T-helper 2 cell treated with Interferon-gamma antibody and Interleukin-4, amounts not matched to agents 5 μg/mL and 100 μg/mL, for 36 hours (primary cell): ENCODE results near the gene IP6K2.
"Not testable (repeated sequence)": the region's sequence is repeated elsewhere in the genome, so short reads cannot be mapped to it uniquely, and the experiment has no call there.

Source experiments
- DNase-seq: peaks from one replicate; pipeline ENCODE4 v3.0.0; 2021; ENCODE audit warnings: low spot score
- H3K27ac Mint-ChIP-seq: one replicate; pipeline ENCODE4 v1.8.0; 2021; ENCODE audit warnings: mild to moderate bottlenecking, mixed read lengths
- H3K27me3 Mint-ChIP-seq: one replicate; pipeline ENCODE4 v1.8.0; 2021; ENCODE audit warnings: low read depth, mixed read lengths
- H3K36me3 Mint-ChIP-seq: one replicate; pipeline ENCODE4 v1.8.0; 2021; ENCODE audit warnings: low read depth, mixed read lengths
- H3K4me1 Mint-ChIP-seq: one replicate; pipeline ENCODE4 v1.8.0; 2021; ENCODE audit warnings: low read depth, mixed read lengths
- H3K4me3 Mint-ChIP-seq: one replicate; pipeline ENCODE4 v1.8.0; 2022; ENCODE audit warnings: mild to moderate bottlenecking, moderate library complexity, mixed read lengths
- H3K9me3 Mint-ChIP-seq: one replicate; pipeline ENCODE4 v1.8.0; 2021; ENCODE audit warnings: mixed read lengths

The IP6K2 gene, protein sequence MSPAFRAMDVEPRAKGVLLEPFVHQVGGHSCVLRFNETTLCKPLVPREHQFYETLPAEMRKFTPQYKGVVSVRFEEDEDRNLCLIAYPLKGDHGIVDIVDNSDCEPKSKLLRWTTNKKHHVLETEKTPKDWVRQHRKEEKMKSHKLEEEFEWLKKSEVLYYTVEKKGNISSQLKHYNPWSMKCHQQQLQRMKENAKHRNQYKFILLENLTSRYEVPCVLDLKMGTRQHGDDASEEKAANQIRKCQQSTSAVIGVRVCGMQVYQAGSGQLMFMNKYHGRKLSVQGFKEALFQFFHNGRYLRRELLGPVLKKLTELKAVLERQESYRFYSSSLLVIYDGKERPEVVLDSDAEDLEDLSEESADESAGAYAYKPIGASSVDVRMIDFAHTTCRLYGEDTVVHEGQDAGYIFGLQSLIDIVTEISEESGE

DNA sequence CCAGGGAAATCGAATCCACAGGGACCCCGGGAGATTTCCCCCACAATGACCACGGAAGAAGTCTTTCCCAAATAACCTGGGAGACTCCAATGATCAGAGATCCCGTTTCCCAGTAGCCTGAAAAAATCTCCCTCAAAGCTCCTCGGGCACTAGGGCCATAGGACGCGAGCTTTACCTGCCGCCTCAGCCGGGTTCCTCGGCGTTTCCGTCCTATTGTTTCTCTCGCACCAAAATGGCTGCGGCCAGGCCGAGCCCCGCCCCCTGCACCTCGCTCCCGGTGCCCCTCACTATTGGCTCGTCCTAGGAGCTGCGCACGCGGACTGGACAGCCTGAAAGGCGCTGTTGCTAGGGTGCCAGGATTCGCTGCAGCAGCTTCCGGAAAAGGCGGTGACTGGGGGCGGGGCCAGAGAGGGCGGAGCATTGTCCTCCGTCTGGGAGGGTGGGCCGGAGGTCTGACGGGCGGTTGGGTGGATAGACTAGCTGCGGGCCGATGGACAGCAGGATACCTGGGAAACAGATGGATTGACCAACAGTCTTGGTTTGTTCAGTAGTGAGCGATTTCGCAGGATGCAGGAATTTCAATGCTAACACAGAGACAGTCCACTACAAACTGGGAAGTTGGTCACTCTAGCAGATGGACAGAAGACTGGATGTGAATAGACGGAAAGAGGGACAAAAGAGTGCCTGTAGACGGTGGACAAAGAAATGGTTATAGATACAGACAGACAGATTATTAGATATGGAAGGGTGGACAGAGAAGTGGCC, at the start of gene IP6K2:
IP6K2 (minus strand) TSS at position 240 of the 765 bp plus-strand sequence. CDS start 21,930 bp downstream, outside the sequence.
- DNase-seq = peak; percentile 98
- H3K9me3 Mint-ChIP-seq = no peaks in the 10 kb centered on the region
- peaks cover 24% of the 10 kb centered on the region for H3K36me3 Mint-ChIP-seq
- H3K27ac Mint-ChIP-seq = peak within 1 kb of the TSS; percentile 99
- peaks cover 37% of the 10 kb centered on the region for H3K4me1 Mint-ChIP-seq
- H3K27me3 Mint-ChIP-seq = peaks cover 20% of the 10 kb centered on the region
- H3K4me3 Mint-ChIP-seq = peak within 1 kb of the TSS; percentile 99

DNA sequence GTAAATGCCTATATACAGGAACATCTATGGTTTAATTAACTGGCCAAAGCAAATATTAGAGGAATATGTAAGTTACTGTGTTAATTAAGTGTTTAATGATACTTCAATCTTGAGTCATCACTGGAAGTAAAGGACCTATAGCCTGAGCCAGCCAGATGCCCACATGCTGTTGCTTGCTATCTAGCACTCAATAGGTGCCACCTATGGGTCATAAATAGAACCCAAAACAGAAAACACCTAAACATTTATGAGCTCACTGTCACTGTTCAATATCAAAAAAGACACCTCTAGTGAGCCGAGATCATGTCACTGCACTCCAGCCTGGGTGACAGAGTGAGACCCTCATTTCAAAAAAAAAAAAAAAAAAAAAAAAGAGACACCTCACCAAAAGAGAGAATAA, 48.4 kb upstream of the IP6K2 start:
- Mint-ChIP-seq H3K36me3 (peaks cover 20% of the 10 kb centered on the region), H3K4me3 (no peak overlapping the region), H3K4me1 (no peaks in the 10 kb centered on the region), H3K27ac (no peak overlapping the region), H3K27me3 (no peaks in the 10 kb centered on the region), H3K9me3 (no peaks in the 10 kb centered on the region)
- DNase-seq = no peak

- H3K27ac Mint-ChIP-seq = no peak overlapping the region
- DNase-seq = no peak
- H3K36me3 Mint-ChIP-seq = peaks cover 16% of the 10 kb centered on the region
- H3K9me3 Mint-ChIP-seq = no peaks in the 10 kb centered on the region
- H3K27me3 Mint-ChIP-seq = no peaks in the 10 kb centered on the region
- H3K4me1 Mint-ChIP-seq = no peaks in the 10 kb centered on the region
- no peak overlapping the region for H3K4me3 Mint-ChIP-seq
These were observed 45.8 kb upstream of the IP6K2 start for GRCh38 chr3:48762816-48763215.

DNA sequence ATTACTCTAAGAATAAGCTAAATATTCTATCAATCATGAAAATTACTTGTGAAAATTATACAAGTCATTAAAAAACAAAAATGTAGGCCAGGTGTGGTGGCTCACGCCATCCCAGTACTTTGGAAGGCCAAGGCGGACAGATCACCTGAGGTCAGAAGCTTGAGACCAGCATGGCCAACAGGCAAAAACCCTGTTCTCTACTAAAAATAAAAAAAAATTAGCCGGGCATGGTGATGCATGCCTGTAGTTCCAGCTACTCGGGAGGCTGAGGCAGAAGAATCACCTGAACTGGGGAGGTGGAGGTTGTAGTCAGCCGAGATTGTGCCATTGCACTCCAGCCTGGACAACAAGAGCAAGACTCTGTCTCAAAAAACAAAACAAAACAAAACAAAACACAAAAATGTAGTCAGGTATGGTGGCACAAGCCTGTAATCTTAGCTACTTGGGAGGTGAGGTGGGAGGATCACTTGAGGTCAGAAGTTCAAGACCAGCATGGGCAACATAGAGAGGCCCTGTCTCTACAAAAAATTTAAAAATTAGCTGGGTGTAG, 43.0 kb upstream of the IP6K2 start:
- H3K4me3 Mint-ChIP-seq, H3K27ac Mint-ChIP-seq, H3K9me3 Mint-ChIP-seq, DNase-seq, H3K27me3 Mint-ChIP-seq, H3K4me1 Mint-ChIP-seq: not testable (repeated sequence)
- H3K36me3 Mint-ChIP-seq = peaks cover 16% of the 10 kb centered on the region

DNA sequence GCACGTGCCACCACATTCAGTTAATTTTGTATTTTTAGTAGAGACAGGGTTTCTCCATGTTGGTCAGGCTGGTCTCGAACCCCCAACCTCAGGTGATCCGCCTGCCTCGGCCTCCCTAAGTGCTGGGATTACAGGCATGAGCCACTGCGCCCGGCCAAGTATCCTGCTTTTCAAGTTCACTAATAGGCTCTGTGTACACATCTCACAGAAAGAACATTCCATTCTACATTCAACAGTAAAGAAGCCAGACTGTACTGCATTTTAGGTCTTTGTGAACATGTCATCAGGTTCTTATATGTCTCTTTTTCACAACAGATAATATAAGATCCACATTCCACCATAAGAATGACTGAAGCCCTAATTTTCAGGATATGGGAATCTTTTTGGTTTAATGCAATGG, 42.5 kb upstream of the IP6K2 start:
- H3K4me1 Mint-ChIP-seq, DNase-seq, H3K27me3 Mint-ChIP-seq, H3K9me3 Mint-ChIP-seq, H3K27ac Mint-ChIP-seq, H3K4me3 Mint-ChIP-seq: not testable (repeated sequence)
- H3K36me3 Mint-ChIP-seq = peaks cover 11% of the 10 kb centered on the region

- H3K27me3 Mint-ChIP-seq = no peaks in the 10 kb centered on the region
- peaks cover 2% of the 10 kb centered on the region for H3K4me1 Mint-ChIP-seq
- no peak overlapping the region for H3K27ac Mint-ChIP-seq
- DNase-seq = no peak
- peaks cover 9% of the 10 kb centered on the region for H3K36me3 Mint-ChIP-seq
- no peaks in the 10 kb centered on the region for H3K9me3 Mint-ChIP-seq
- H3K4me3 Mint-ChIP-seq = no peak overlapping the region
These were observed 42.0 kb upstream of the IP6K2 start for GRCh38 chr3:48759071-48759470.

DNA sequence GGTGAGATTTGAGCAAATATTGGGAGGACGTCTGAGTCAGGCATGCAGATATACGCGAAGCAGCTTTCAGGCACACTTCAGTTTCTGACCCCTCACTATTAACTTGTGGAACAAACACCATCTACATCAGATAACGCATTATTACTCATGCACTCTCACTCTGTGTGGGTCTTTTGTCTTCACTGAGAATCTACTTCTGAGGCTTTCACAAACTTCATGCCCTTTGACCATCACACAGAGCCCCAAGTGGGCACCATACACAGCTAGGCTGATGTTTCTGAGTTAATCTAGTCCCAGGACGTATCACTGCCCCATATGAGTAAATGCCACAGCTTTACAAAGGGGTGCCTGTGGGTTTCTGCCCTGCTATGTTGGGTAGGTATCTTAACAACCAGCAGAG, 39.6 kb upstream of the IP6K2 start:
- DNase-seq = peak; percentile 42
- peaks cover 6% of the 10 kb centered on the region for H3K36me3 Mint-ChIP-seq
- peaks cover 2% of the 10 kb centered on the region for H3K4me1 Mint-ChIP-seq
- no peaks in the 10 kb centered on the region for H3K27me3 Mint-ChIP-seq
- no peaks in the 10 kb centered on the region for H3K9me3 Mint-ChIP-seq
- H3K4me3 Mint-ChIP-seq = no peak overlapping the region
- no peak overlapping the region for H3K27ac Mint-ChIP-seq

DNA sequence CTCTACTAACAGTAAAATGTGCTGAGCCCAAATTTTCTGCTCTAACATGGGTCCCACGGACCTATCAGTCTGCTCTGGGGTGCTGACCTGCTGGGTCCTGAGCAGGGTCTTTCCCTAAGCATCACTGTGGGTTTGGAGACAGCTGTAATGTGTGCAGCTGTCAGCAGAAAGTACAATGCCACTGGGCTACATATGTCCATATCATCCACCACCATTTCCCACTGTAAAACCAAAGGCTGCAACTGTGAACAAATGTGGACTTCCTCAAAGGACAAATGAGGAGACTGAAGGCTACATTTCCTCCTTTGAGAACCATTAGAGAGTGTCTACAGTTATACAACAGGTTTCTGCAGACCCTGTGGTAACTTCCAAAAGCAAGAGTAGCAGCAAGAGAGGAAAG, 33.8 kb upstream of the IP6K2 start:
- Mint-ChIP-seq H3K27ac (no peak overlapping the region), H3K4me1 (no peaks in the 10 kb centered on the region), H3K9me3 (no peaks in the 10 kb centered on the region), H3K27me3 (no peaks in the 10 kb centered on the region), H3K36me3 (peaks cover 8% of the 10 kb centered on the region), H3K4me3 (no peak overlapping the region)
- no peak for DNase-seq

DNA sequence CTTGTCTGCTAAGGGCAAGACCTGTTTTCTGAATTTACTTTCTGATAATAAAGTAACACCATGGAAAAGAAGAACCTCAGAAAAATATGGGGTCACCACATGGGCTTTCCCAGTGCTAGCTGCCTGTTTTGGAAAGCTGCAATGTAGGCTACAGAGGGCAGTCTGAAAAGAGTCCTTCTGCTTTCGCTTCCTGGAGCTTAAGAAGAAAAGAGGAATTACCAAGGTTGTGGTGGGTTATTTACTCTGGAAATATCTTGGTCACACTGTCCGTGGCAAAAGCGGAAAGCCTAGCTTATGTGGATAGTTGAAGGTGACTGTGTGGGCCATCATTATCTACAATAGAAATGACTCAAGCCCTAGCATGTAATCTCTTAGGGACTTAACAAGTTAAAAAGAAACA, 31.7 kb upstream of the IP6K2 start:
- no peaks in the 10 kb centered on the region for H3K4me1 Mint-ChIP-seq
- no peak overlapping the region for H3K27ac Mint-ChIP-seq
- H3K9me3 Mint-ChIP-seq = no peaks in the 10 kb centered on the region
- DNase-seq = no peak
- H3K36me3 Mint-ChIP-seq = peaks cover 8% of the 10 kb centered on the region
- H3K4me3 Mint-ChIP-seq = no peak overlapping the region
- no peaks in the 10 kb centered on the region for H3K27me3 Mint-ChIP-seq

GRCh38 chr3:48747706-48748105, 30.7 kb upstream of the IP6K2 start:
- peaks cover 7% of the 10 kb centered on the region for H3K36me3 Mint-ChIP-seq
- no peaks in the 10 kb centered on the region for H3K4me1 Mint-ChIP-seq
- no peak for DNase-seq
- H3K9me3 Mint-ChIP-seq = no peaks in the 10 kb centered on the region
- no peak overlapping the region for H3K4me3 Mint-ChIP-seq
- H3K27me3 Mint-ChIP-seq = no peaks in the 10 kb centered on the region
- no peak overlapping the region for H3K27ac Mint-ChIP-seq

GRCh38 chr3:48747015-48747615, 30.1 kb upstream of the IP6K2 start:
- Mint-ChIP-seq H3K27ac (no peak overlapping the region), H3K36me3 (peaks cover 7% of the 10 kb centered on the region), H3K27me3 (no peaks in the 10 kb centered on the region), H3K4me1 (no peaks in the 10 kb centered on the region), H3K4me3 (no peak overlapping the region), H3K9me3 (no peaks in the 10 kb centered on the region)
- DNase-seq = no peak

- peaks cover 1% of the 10 kb centered on the region for H3K36me3 Mint-ChIP-seq
- no peaks in the 10 kb centered on the region for H3K4me1 Mint-ChIP-seq
- H3K9me3 Mint-ChIP-seq = no peaks in the 10 kb centered on the region
- DNase-seq = no peak
- H3K4me3 Mint-ChIP-seq = no peak overlapping the region
- H3K27me3 Mint-ChIP-seq = no peaks in the 10 kb centered on the region
- no peak overlapping the region for H3K27ac Mint-ChIP-seq
These were observed 26.8 kb upstream of the IP6K2 start for GRCh38 chr3:48743773-48744172.

- not testable (repeated sequence) for H3K4me3 Mint-ChIP-seq, H3K4me1 Mint-ChIP-seq, H3K27me3 Mint-ChIP-seq, H3K27ac Mint-ChIP-seq, DNase-seq, H3K9me3 Mint-ChIP-seq, H3K36me3 Mint-ChIP-seq
These were observed 24.2 kb upstream of the IP6K2 start for GRCh38 chr3:48741226-48741625.
